Lower leg skin (tissue), 3 donors: ENCODE data around the gene OR5H15.
"Not testable (repeated sequence)": the region's sequence is repeated elsewhere in the genome, so short reads cannot be mapped to it uniquely, and the experiment has no call there.

Experiments used
- POLR2A ChIP-seq, 2 donors: fragments of 450-650 bp; IDR thresholded peaks; one replicate each; pipeline ENCODE4 v1.6.1; 2016 to 2017; ENCODE audit warnings: antibody characterized with exemption in 2 of 2, mild to moderate bottlenecking in 1 of 2, moderate library complexity in 1 of 2
- TF ChIP-seq, protein P1 (sequence below), 3 donors: fragments of 450-650 bp; IDR thresholded peaks; one replicate each; pipeline ENCODE4 v1.5.1; 2016; ENCODE audit warnings: antibody characterized with exemption in 3 of 3, mild to moderate bottlenecking in 3 of 3, moderate library complexity in 2 of 3

DNA sequence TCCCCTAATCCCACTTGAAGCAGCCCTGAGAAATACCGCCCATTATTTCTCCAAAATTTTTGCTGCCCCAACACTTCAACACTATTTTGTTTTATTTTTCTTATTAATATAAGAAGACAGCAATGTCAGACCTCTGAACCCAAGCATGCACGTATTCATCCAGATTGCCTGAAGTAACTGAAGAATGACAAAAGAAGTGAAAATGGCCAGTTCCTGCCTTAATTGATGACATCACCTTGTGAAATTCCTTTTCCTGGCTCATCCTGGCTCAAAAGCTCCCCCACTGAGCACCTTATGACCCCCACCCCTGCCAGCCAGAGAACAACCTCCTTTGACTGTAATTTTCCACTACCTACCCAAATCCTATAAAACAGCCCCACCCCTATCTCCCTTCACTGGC is 29.8 kb downstream of the OR5H15 start:
- TF ChIP-seq, protein P1, sequence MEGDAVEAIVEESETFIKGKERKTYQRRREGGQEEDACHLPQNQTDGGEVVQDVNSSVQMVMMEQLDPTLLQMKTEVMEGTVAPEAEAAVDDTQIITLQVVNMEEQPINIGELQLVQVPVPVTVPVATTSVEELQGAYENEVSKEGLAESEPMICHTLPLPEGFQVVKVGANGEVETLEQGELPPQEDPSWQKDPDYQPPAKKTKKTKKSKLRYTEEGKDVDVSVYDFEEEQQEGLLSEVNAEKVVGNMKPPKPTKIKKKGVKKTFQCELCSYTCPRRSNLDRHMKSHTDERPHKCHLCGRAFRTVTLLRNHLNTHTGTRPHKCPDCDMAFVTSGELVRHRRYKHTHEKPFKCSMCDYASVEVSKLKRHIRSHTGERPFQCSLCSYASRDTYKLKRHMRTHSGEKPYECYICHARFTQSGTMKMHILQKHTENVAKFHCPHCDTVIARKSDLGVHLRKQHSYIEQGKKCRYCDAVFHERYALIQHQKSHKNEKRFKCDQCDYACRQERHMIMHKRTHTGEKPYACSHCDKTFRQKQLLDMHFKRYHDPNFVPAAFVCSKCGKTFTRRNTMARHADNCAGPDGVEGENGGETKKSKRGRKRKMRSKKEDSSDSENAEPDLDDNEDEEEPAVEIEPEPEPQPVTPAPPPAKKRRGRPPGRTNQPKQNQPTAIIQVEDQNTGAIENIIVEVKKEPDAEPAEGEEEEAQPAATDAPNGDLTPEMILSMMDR (IDR thresholded peaks at IDR 0.05), result not testable (repeated sequence)
- TF ChIP-seq POLR2A (IDR thresholded peaks at IDR 0.05), result not testable (repeated sequence)
